ENCODE results near the gene TEKT2. TPM values are rescaled to one million over a fixed set of nuclear protein-coding genes. Genes with fewer than 3 reads are reported as not detected.

Gene TEKT2
- total RNA-seq, 4 donors from 2014 or later = 0.38 TPM; not detected in 3

DNA sequence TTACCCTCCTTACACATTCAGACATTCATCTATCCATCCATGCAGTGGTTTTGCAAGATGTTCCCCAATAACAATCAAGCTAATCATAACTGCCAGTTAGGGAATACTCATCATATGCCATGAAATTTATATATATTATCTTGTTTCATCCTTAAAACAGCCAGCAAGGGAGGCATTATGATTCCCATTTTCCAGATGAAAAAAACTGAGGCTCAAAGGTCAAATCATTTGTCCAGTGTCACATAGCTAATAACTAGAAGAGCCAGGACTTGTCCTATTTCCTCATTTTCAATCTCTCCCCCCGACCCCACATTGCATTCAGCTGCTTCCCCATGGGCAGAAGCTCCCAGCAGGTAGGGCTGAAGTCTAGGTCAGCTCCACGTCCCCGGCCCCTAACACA lies 48.1 kb downstream of the TEKT2 start:
- DNase-seq (ENCODE audit: low spot score in 2 of 2) = no peak
- intact Hi-C loops (cut with DNase I; ENCODE audit: low total_unique reads) = no loop called here
- 86% methylated on average over 3 of the region's 3 CpGs for WGBS, 2 donors
- H3K4me3 ChIP-seq (ENCODE audit: low read depth, poor library complexity, severe bottlenecking) = no peak overlapping the region
- no peak for TF ChIP-seq POLR2A (IDR thresholded peaks at IDR 0.05)
- no peak for TF ChIP-seq CTCF (IDR thresholded peaks at IDR 0.05)

GRCh38 chr1:36133484-36133883 lies 49.6 kb downstream of the TEKT2 start:
- WGBS, 2 donors = 27 to 32% methylated on average over 3 of the region's 3 CpGs
- no peak overlapping the region for H3K4me3 ChIP-seq (ENCODE audit: low read depth, poor library complexity, severe bottlenecking)
- DNase-seq (ENCODE audit: low spot score in 2 of 2) = peak; percentile 76 to 94
- TF ChIP-seq POLR2A (IDR thresholded peaks at IDR 0.05) = no peak
- TF ChIP-seq CTCF (IDR thresholded peaks at IDR 0.05) = no peak
- intact Hi-C loops (cut with DNase I; ENCODE audit: low total_unique reads) = no loop called here

- intact Hi-C loops (cut with DNase I; ENCODE audit: low total_unique reads) = no loop called here
Measured at GRCh38 chr1:36134031-36134430, 50.1 kb downstream of the TEKT2 start.

GRCh38 chr1:36134505-36135329 lies 50.8 kb downstream of the TEKT2 start:
- DNase-seq (ENCODE audit: low spot score in 2 of 2) = peak in 1 of 2 donors; percentile 44

More at GRCh38 chr1:36134031-36134430, 50.1 kb downstream of the TEKT2 start:
- H3K4me3 ChIP-seq (ENCODE audit: low read depth, poor library complexity, severe bottlenecking) = no peak overlapping the region
- TF ChIP-seq POLR2A (IDR thresholded peaks at IDR 0.05) = no peak
- TF ChIP-seq CTCF (IDR thresholded peaks at IDR 0.05) = no peak
- WGBS, 2 donors = 61 to 69% methylated on average over 6 of the region's 6 CpGs
- DNase-seq (ENCODE audit: low spot score in 2 of 2) = no peak

GRCh38 chr1:36135330-36135667 lies 51.4 kb downstream of the TEKT2 start:
- no peak for TF ChIP-seq POLR2A (IDR thresholded peaks at IDR 0.05)
- TF ChIP-seq CTCF (IDR thresholded peaks at IDR 0.05) = no peak
- DNase-seq (ENCODE audit: low spot score in 2 of 2) = no peak
- 38 to 46% methylated on average over 6 of the region's 6 CpGs for WGBS, 2 donors
- intact Hi-C loops (cut with DNase I; ENCODE audit: low total_unique reads) = no loop called here
- no peak overlapping the region for H3K4me3 ChIP-seq (ENCODE audit: low read depth, poor library complexity, severe bottlenecking)

More at GRCh38 chr1:36134505-36135329, 50.8 kb downstream of the TEKT2 start:
- no peak overlapping the region for H3K4me3 ChIP-seq (ENCODE audit: low read depth, poor library complexity, severe bottlenecking)
- intact Hi-C loops (cut with DNase I; ENCODE audit: low total_unique reads) = no loop called here
- no peak for TF ChIP-seq POLR2A (IDR thresholded peaks at IDR 0.05)
- TF ChIP-seq CTCF (IDR thresholded peaks at IDR 0.05) = peak in 1 of 3 donors; percentile 36
- WGBS, 2 donors = 49 to 50% methylated on average over 7 of the region's 7 CpGs

DNA sequence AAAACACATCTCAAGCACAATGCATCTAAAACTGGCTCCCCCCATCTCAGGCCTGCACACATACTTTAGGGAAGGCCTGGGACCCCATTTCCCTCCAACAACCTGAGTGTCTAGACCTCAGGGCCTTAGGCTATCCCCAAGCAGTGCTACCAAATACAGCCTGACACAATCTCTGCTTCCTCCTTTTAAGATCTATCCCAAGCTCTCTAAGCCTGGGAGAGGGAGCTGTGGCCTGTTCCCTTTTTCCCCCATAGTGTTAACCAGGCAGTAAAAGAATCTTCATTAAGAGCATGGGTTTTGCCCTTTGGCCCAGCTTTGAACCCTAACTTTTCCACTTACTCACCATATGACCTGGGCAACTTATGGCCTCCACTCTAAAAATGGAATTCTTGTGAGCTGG lies 51.9 kb downstream of the TEKT2 start:
- no peak for TF ChIP-seq CTCF (IDR thresholded peaks at IDR 0.05)
- no peak for TF ChIP-seq POLR2A (IDR thresholded peaks at IDR 0.05)
- intact Hi-C loops (cut with DNase I; ENCODE audit: low total_unique reads) = no loop called here
- no peak overlapping the region for H3K4me3 ChIP-seq (ENCODE audit: low read depth, poor library complexity, severe bottlenecking)
- no peak for DNase-seq (ENCODE audit: low spot score in 2 of 2)

All from lower leg skin (tissue), 4 donors.